ENCODE data around the gene MARCHF6.
"Not testable (repeated sequence)": the region's sequence is repeated elsewhere in the genome, so short reads cannot be mapped to it uniquely, and the experiment has no call there.

DNA sequence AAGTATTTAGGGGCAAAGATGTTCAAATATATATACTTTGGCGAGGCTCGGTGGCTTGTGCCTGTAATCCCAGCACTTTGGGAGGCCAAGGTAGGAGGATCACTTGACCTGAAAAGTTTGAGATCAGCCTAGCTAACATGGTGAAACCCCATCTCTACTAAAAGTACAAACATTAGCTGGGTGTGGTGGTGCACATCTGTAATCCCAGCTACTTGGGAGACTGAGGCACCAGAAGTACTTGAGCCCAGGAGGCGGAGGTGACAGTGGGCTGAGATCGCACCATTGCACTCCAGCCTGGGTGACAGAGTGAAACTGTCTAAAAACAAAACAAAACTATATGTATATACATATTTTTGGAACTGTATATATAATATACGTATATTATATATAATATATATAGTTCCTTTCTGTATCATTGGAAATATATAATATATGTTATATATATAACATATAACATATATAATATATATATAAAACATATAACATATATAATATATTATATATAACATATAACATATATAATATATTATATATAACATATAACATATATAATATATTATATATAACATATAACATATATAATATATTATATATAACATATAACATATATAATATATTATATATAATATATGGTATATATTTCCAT is 8.9 kb upstream of the MARCHF6 start:
- TF ChIP-seq POLR2A, CTCF (IDR thresholded peaks at IDR 0.05): not testable (repeated sequence)

All from esophagus squamous epithelium (tissue), 4 donors.